Smooth muscle cell (in vitro differentiated cells): ENCODE results near the gene GPSM3. TPM values are rescaled to one million over a fixed set of nuclear protein-coding genes. Genes with fewer than 3 reads are reported as not detected.

ENCODE experiments used
- DNase-seq: peaks from one replicate; lab custom pipeline; 2025; ENCODE audit not compliant: unreplicated experiment; lab: John Stamatoyannopoulos, UW
- H2AFZ ChIP-seq: fragments of 200-600 bp; sonication (generic); 2 replicates; pipeline ENCODE4 v1.6.0; 2016; ENCODE audit warnings: antibody characterized with exemption, low read depth, mild to moderate bottlenecking
- H3F3A ChIP-seq: fragments of 200-600 bp; sonication (generic); 2 replicates; pipeline ENCODE4 v1.6.0; 2017; ENCODE audit warnings: antibody characterized with exemption, low read depth
- H3K27ac ChIP-seq: fragments of 200-600 bp; sonication (generic); 2 replicates; pipeline ENCODE4 v1.5.1; 2016; ENCODE audit warnings: low read depth, mild to moderate bottlenecking
- H3K27me3 ChIP-seq: fragments of 200-600 bp; sonication (generic); 2 replicates; pipeline ENCODE4 v1.6.1; 2016; ENCODE audit warnings: low read depth, mild to moderate bottlenecking
- H3K36me3 ChIP-seq: fragments of 200-600 bp; sonication (generic); 2 replicates; pipeline ENCODE4 v1.5.1; 2016; ENCODE audit warnings: low read depth
- H3K4me1 ChIP-seq: fragments of 200-600 bp; sonication (generic); 2 replicates; pipeline ENCODE4 v1.5.1; 2016; ENCODE audit warnings: low read depth
- H3K4me2 ChIP-seq: fragments of 200-600 bp; sonication (generic); 2 replicates; pipeline ENCODE4 v1.6.0; 2016; ENCODE audit warnings: mild to moderate bottlenecking
- H3K4me3 ChIP-seq: fragments of 200-600 bp; sonication (generic); 2 replicates; pipeline ENCODE4 v1.5.1; 2016; ENCODE audit warnings: mild to moderate bottlenecking
- H3K79me2 ChIP-seq: fragments of 200-600 bp; sonication (generic); 2 replicates; pipeline ENCODE4 v1.6.0; 2016; ENCODE audit warnings: low read depth, mild to moderate bottlenecking
- H3K9ac ChIP-seq: fragments of 200-600 bp; sonication (generic); 2 replicates; pipeline ENCODE4 v1.6.0; 2016; ENCODE audit warnings: low read depth
- H3K9me3 ChIP-seq: fragments of 200-600 bp; sonication (generic); replicated peaks from 2 replicates; pipeline ENCODE4 v1.5.1; 2016; ENCODE audit warnings: low read depth
- H4K20me1 ChIP-seq: fragments of 200-600 bp; sonication (generic); 2 replicates; pipeline ENCODE4 v1.6.0; 2016; ENCODE audit warnings: low read depth
- WGBS: methylation state at CpG from one replicate; pipeline ENCODE4 v1.1.7; 2016; ENCODE audit warnings: low lambda C conversion rate; 5-methylcytosine and 5-hydroxymethylcytosine counted together
- polyA plus RNA-seq: library from polyadenylated mRNA; unstranded; fragments of >200 nt; fragmentation: Nextera tagmentation; extraction: Ambion mirVana; gene quantifications from 2 replicates; pipeline ENCODE4 v1.2.1, GENCODE V29; 2016
- total RNA-seq: library from RNA; depleted of rRNA; stranded (reverse); fragments of >200 nt; gene quantifications from 2 replicates; pipeline ENCODE4 v1.2.3, GENCODE V29; 2014
- TF ChIP-seq, protein P1 (sequence below): fragments of 200-600 bp; sonication (generic); IDR thresholded peaks from 2 replicates; pipeline ENCODE4 v1.5.1; 2017; ENCODE audit warnings: borderline replicate concordance, mild to moderate bottlenecking, antibody characterized with exemption; ENCODE audit not compliant: insufficient read depth, poor library complexity, severe bottlenecking

GPSM3 gene
- total and polyA plus RNA-seq, 2 experiments from 2014 or later: 5.3 to 15.6 TPM

DNA sequence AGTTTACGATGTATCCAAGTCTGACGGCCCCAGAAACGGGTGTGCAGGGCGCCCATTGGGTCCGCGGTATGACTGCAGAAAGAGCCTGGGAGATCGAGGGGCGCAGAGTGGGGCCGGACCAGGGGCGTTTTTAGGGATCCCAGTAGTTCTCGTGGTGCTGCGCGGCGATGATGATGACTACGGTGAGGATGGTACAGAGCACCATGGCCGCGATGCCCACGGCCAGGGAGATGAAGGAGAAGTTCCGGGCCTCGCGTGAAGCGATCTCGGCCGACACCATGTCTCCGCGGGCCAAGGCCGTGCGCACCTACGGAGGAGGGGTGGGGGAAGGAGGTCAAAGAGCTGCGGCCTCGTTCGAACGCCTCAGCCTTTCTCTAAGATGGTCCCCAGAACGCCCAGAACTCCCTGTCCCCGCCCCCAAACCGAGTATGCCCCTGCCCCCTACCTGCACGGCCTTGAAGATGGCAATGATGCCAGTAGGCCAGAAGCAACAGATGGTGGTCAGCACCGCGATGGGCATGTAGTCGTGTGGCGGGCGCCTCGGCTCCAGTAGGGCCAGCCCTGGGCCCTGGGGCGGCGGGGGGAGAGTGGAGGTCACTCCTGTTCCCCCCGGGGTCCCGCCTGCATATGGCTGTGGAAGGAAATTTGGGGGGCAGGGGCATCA is 43.2 kb downstream of the GPSM3 start:
- Histone ChIP-seq H3K79me2 (no peaks in the 10 kb centered on the region), H3K27me3 (peaks cover 26% of the 10 kb centered on the region), H3K4me1 (peaks cover 12% of the 10 kb centered on the region), H3F3A (no peaks in the 10 kb centered on the region), H3K9me3 (no peaks in the 10 kb centered on the region), H3K9ac (no peak overlapping the region), H3K36me3 (no peaks in the 10 kb centered on the region), H3K27ac (no peak overlapping the region), H4K20me1 (no peaks in the 10 kb centered on the region), H2AFZ (no peak overlapping the region), H3K4me3 (peak overlapping the region; percentile 32), H3K4me2 (peak overlapping the region; percentile 52)
- TF ChIP-seq, protein P1, sequence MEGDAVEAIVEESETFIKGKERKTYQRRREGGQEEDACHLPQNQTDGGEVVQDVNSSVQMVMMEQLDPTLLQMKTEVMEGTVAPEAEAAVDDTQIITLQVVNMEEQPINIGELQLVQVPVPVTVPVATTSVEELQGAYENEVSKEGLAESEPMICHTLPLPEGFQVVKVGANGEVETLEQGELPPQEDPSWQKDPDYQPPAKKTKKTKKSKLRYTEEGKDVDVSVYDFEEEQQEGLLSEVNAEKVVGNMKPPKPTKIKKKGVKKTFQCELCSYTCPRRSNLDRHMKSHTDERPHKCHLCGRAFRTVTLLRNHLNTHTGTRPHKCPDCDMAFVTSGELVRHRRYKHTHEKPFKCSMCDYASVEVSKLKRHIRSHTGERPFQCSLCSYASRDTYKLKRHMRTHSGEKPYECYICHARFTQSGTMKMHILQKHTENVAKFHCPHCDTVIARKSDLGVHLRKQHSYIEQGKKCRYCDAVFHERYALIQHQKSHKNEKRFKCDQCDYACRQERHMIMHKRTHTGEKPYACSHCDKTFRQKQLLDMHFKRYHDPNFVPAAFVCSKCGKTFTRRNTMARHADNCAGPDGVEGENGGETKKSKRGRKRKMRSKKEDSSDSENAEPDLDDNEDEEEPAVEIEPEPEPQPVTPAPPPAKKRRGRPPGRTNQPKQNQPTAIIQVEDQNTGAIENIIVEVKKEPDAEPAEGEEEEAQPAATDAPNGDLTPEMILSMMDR: no peak
- 55% methylated on average over 47 of the region's 47 CpGs for WGBS
- DNase-seq: no peak

DNA sequence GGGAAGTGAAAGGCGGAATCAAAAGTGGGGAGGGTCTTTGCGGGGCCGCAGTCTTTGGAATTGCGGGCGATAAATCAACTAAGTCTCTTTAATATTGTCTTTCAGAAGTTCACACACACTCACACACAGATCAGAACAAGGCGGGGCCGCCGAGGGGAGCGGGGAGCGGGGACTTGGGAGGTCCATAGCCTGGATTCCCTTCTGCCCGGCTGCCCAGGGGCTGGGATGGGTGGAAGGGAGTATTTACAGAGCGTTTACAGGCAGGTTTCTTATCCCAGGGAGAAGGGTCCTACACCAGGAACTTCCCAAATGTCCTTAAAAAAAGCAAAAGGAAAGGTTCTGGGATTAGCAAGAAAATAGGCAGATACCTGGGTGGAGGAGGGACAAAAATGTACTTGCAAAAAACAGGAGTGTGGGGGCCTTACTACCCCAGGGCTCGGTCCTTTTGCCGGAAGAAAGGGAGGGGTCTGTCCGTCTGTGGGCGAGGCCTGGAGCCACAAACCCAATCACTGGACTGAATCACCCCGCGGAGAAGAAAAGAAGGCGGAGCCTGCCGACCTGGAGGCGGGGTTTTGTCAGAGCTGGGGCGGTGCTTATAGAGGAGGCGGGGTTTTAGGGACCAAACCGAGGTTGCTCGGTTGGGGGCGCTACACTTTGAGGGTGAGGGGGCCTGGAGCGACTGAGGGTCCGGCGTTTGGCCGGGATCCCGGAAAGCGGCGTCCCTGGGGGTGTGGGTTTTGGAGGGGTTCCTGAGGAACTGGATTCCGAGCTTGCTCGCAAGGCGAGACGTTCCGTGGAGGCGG is 44.0 kb downstream of the GPSM3 start:
- H3K27me3 ChIP-seq: peaks cover 26% of the 10 kb centered on the region
- no peaks in the 10 kb centered on the region for H3K36me3 ChIP-seq
- no peaks in the 10 kb centered on the region for H3K79me2 ChIP-seq
- peak overlapping the region; percentile 52 for H3K4me2 ChIP-seq
- H3K4me1 ChIP-seq: peaks cover 12% of the 10 kb centered on the region
- H3K4me3 ChIP-seq: peak overlapping the region; percentile 34
- H4K20me1 ChIP-seq: no peaks in the 10 kb centered on the region
- H2AFZ ChIP-seq: peak overlapping the region; percentile 58
- 41% methylated on average over 39 of the region's 39 CpGs for WGBS
- no peaks in the 10 kb centered on the region for H3K9me3 ChIP-seq
- H3K27ac ChIP-seq: no peak overlapping the region
- H3F3A ChIP-seq: no peaks in the 10 kb centered on the region
- no peak for DNase-seq
- TF ChIP-seq, protein P1: peak; percentile 17
- H3K9ac ChIP-seq: no peak overlapping the region

DNA sequence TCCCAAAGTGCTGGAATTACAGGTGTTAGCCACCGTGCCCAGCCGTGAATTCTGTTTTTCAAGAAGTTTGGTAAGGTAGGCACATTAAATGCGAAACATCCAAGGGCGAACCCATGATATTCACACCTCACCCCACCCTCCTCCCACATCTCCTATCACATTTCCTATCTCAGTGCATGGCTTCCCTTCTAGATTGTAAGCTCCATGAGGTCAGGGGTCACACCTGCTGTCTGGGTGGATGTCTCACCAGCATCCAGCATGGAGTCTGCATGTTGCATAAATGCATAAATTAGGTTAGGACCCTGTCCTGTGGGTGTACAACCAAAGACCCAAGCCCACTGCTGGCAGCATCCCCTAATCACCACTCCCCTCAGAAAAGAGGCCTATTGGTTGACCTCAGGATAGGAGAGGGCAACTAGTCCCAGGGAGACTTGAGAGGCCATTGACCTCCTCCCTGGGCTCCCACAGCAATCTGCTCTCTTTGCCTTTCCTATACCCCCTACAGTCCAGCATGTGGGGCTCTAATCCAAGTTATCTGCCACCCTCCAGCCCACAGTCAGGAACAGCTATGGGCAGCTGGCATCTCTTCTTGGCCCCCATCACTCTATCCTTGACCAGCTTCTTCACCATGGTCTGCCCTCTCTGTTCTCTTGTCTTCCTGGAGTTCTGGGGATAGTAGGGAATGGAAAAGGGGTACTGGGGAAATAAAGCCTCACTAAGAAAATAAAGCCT is 44.9 kb downstream of the GPSM3 start:
- Histone ChIP-seq H3F3A (no peaks in the 10 kb centered on the region), H3K79me2 (no peaks in the 10 kb centered on the region), H3K27me3 (peaks cover 26% of the 10 kb centered on the region), H3K9me3 (no peaks in the 10 kb centered on the region), H3K36me3 (no peaks in the 10 kb centered on the region), H4K20me1 (no peaks in the 10 kb centered on the region), H3K4me3 (no peak overlapping the region), H3K4me2 (no peak overlapping the region), H3K27ac (no peak overlapping the region), H3K4me1 (peaks cover 10% of the 10 kb centered on the region), H3K9ac (no peak overlapping the region), H2AFZ (no peak overlapping the region)
- TF ChIP-seq, protein P1: no peak
- no peak for DNase-seq
- WGBS: 97% methylated on average over 4 of the region's 4 CpGs
